GM18502 (cell line): ENCODE measurements around the gene FOXRED1.

Experiments used
- ATAC-seq: cut with Tn5 transposase; IDR thresholded peaks from one replicate; pipeline ENCODE4 v1.9.1; 2021; ENCODE audit warnings: mild to moderate bottlenecking; ENCODE audit not compliant: unreplicated experiment, poor library complexity

FOXRED1 gene

GRCh38 chr11:126310200-126310991 is 41.4 kb downstream of the FOXRED1 start:
- ATAC-seq = no peak

GRCh38 chr11:126310992-126311310 is 42.0 kb downstream of the FOXRED1 start:
- ATAC-seq = no peak

GRCh38 chr11:126311401-126312291 is 42.7 kb downstream of the FOXRED1 start:
- ATAC-seq = peak; percentile 80

GRCh38 chr11:126312961-126313360 is 44.0 kb downstream of the FOXRED1 start:
- no peak for ATAC-seq

- no peak for ATAC-seq
Measured at GRCh38 chr11:126313826-126314225, 44.9 kb downstream of the FOXRED1 start.

- no peak for ATAC-seq
Measured at GRCh38 chr11:126317432-126317755, 48.4 kb downstream of the FOXRED1 start.

- ATAC-seq = peak; percentile 50
Measured at GRCh38 chr11:126317756-126318573, 49.0 kb downstream of the FOXRED1 start.

- peak; percentile 85 for ATAC-seq
Measured at GRCh38 chr11:126318574-126319373, 49.8 kb downstream of the FOXRED1 start.

GRCh38 chr11:126319374-126319740 is 50.4 kb downstream of the FOXRED1 start:
- no peak for ATAC-seq

GRCh38 chr11:126322996-126323395 is 54.0 kb downstream of the FOXRED1 start:
- no peak for ATAC-seq

- ATAC-seq = no peak
Measured at GRCh38 chr11:126327281-126328000, 58.5 kb downstream of the FOXRED1 start.
